HG02588 (cell line): ENCODE measurements around the gene ARHGAP24.
"Not testable (repeated sequence)": the region's sequence is repeated elsewhere in the genome, so short reads cannot be mapped to it uniquely, and the experiment has no call there.

Experiments
- ATAC-seq: cut with Tn5 transposase; IDR thresholded peaks from one replicate; pipeline ENCODE4 v1.9.1; 2021; ENCODE audit warnings: mild to moderate bottlenecking, moderate library complexity; ENCODE audit not compliant: unreplicated experiment

The ARHGAP24 gene

DNA sequence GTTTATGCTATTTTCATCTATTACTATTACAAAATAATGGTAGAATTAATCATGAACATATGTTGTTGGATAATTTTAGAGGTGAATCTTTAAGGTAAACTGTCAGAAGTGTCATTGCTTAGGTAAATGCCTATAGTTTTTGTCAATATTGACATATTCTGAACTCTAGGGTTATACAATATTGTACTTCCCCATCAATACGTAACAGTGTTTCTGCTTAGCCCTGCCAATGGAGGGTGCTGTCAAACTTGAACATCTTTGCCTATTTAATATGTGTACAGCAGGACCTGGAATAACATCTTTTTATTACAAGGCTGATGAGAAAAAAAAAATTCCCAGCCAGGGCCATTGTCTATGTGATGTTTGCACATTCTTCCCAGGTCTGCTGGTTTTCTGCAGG lies 40.8 kb downstream of the ARHGAP24 start:
- no peak for ATAC-seq

GRCh38 chr4:85518526-85518925 lies 43.6 kb downstream of the ARHGAP24 start:
- ATAC-seq = not testable (repeated sequence)

GRCh38 chr4:85520765-85521749 lies 46.1 kb downstream of the ARHGAP24 start:
- ATAC-seq = no peak

DNA sequence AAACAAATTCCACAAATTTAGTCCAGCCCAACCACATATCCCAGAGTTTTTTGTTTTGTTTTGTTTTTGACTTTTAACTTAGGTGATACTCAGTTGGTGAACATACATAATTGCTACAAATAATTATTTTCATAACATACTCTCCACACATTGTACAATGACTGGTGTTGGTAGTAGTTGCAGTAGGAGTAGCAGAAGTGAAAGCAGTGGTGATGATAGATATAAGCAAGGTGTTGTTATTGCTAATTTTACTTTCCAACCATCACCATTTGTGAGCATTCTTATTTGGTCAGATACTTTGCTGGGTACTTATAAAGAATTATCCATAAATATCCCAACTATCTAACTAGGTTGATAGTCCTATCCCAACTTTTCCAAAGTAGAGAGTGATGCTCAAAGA lies 47.3 kb downstream of the ARHGAP24 start:
- no peak for ATAC-seq

DNA sequence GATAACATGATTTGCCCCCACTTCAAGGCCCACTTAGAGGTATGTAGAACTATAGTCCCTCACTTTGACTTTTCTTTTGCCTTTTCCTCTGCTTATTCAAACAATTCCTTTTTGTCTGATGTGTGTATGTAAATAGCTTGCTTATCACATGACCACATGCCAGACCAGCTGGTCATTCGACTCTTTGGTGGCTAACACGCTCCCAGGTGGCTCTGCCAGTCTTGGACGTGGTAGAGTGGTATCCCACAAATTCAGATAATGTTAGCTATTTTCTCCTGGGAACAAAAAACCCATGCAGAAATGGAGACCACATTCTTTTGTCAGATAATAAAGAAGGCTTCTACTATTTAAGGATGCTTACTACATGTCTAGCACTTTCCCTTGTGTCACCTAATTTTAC lies 47.9 kb downstream of the ARHGAP24 start:
- no peak for ATAC-seq

DNA sequence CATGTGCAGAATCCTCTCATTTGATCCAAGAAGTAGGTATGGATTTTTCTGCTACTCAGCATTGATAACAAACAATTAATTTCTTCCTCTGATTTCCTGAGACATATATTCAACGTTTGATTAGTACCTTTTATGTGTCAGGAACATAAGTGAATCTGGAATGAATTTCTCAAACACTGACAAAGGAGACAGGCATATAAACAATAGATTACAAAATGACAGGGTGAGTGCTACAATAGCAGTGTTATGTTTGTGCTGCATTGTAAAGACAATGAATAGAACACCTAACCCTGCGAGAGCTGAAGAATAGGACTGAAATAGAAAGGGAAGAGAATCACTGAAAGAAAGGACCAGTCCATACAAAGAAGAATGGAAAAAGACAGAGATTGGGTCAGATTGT lies 52.9 kb downstream of the ARHGAP24 start:
- no peak for ATAC-seq

GRCh38 chr4:85531560-85532341 lies 56.8 kb downstream of the ARHGAP24 start:
- no peak for ATAC-seq

GRCh38 chr4:85534120-85534519 lies 59.2 kb downstream of the ARHGAP24 start:
- ATAC-seq = no peak

DNA sequence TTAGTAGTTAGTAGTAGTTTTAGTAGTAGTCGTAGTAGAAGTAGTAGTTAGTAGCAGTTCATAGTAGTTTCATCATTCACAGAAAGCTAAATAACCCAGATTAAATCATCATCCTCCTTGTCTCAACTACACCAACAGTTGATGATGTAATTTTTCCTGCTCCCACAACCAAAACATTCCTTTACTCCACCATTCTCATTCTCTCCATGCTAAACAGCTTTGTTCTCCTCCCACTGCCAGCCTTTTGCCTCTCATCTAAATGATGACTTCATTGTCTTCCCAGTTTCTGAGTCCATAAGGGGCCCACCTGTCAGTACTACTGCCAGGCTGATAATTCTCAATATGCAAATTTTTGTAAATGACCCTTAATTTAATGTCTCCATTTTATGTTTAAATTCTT lies 68.9 kb downstream of the ARHGAP24 start:
- no peak for ATAC-seq

GRCh38 chr4:85544751-85545150 lies 69.8 kb downstream of the ARHGAP24 start:
- no peak for ATAC-seq

GRCh38 chr4:85548116-85548515 lies 73.2 kb downstream of the ARHGAP24 start:
- ATAC-seq = no peak

DNA sequence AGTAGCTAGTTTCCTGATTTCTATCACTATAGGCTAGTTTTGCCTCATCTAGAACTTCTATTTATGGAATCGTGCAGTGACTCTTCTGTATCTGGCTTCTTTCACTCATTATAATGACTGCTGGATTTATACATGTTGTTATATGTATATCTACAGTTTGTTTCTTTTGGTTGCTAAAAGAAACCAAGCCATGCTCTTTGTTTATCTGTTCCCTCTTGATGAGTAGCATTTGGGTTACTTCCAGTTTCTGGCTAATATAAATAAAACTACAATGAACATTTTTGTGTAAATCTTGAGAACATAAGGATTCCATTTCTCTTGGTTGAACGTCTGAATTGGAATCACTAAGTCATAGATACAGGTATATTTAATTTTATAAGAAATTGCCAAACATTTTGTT lies 73.9 kb downstream of the ARHGAP24 start:
- no peak for ATAC-seq

DNA sequence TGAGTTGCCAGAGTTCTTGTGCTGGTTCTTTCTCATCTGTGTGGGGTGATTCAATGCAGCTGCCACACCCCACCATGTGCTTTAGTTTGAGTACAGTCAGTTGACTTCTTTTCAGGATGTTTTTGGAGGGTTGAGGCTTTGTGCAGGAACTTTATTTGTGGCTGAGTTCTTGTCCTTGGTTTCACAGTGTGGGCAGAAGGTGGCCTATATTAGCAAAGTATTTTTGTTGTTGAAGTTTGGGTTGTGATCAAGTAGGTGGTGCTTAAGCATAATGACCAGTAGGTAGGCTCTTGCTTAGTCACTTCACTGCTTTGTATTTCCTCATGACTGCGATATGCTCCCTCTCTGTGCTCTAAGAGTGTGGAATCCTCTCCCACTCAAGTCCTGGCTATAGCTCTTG lies 80.3 kb downstream of the ARHGAP24 start:
- no peak for ATAC-seq

GRCh38 chr4:85556283-85556682 lies 81.3 kb downstream of the ARHGAP24 start:
- ATAC-seq = peak; percentile 35

DNA sequence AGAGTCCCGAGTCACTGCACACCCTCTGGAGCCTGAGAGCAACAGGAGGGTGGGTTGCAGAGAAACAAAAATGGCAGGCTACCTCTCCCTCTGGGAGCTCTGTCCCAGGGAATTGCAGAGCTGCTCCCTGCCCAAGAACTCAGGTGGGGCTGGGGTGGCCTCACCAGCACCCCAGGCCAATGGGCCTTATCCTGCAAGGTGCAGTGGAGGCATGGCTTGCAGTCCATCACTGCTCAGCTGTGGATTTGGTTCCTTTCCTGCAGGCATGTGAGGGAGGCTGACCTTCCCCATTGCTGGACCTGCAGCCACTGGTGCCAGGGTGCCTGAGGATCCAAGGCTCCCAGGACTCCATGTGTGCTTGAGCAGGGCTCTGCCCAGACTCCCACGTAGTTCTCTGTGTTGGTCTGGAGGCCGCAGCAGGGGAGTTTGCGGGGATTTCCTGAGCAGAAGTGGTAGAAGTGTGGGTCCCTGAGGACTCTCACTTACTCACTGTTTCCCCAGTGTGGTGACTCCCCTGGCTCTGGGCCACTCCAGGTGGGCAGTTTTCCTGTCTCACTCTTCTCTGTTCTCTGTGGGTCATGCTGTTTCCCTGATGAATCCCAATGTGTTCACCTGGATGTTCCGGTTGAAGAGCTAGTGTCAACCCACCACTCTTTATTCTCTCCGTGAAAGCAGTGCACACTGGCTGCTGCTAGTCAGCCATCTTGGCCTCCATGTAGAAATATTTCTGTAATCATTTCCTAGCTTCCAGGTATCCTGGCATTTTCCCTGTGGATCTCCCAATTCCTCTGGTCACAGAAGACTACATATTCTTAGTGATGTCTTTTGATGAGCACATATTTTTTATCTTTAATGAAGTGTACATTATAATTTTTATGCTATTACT lies 82.3 kb downstream of the ARHGAP24 start:
- peak; percentile 95 for ATAC-seq

DNA sequence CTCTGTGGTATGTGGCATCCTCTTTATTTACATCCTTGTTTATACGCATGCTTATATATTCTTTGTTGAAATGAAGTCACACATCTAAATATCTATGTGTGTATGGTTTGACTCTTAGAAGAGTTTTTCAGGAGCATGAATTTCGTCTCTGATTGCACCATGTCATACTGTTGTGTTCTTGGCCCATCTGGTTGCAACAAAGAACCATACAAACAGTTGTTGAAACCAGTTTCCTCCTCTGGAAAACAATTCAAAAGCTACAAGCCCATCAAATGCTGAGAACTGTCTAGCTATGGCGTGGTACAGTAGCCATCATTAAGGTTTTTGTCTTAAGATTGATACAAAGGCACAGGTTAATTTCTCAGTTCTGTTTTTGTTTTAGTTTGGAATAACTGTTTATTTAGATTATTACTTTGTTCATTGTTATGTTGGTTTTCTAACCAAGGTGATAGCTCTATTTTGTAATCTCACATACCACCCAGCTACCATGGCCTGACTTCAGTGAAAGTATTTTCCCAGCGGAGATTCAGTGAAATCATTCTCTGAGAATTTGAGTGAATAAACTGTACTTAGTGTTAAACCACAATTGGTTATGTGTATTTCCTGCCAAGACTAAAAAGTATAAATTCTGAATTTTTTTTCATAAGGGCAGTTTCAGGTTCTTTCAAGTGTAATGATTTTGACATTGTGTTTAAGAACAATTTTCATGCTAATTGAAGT lies 91.0 kb downstream of the ARHGAP24 start:
- ATAC-seq = no peak

GRCh38 chr4:85569730-85570299 lies 94.9 kb downstream of the ARHGAP24 start:
- peak; percentile 61 for ATAC-seq

- ATAC-seq = no peak
Observed at GRCh38 chr4:85570388-85570787, 95.4 kb downstream of the ARHGAP24 start.

DNA sequence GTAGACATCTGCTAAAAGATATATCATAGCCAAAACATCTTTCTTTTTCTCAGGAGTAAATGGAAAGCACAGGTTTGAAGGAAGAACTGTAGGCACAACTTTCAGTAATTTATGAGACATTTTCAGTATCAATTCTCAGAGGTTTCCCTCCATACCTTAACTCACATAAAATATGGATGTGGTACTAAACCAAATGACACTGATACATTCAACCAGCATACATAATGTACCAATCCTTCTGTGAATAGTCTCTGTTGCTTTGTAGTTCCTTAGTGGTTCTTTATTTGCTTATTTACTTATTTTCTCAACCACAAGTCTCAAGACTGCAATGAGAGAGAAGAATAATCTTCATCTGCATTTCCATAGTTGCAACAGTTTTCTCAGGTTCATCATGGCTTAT lies 96.1 kb downstream of the ARHGAP24 start:
- no peak for ATAC-seq

GRCh38 chr4:85573270-85573669 lies 98.3 kb downstream of the ARHGAP24 start:
- no peak for ATAC-seq
